ENCODE measurements around the gene SNX14.

The SNX14 gene

DNA sequence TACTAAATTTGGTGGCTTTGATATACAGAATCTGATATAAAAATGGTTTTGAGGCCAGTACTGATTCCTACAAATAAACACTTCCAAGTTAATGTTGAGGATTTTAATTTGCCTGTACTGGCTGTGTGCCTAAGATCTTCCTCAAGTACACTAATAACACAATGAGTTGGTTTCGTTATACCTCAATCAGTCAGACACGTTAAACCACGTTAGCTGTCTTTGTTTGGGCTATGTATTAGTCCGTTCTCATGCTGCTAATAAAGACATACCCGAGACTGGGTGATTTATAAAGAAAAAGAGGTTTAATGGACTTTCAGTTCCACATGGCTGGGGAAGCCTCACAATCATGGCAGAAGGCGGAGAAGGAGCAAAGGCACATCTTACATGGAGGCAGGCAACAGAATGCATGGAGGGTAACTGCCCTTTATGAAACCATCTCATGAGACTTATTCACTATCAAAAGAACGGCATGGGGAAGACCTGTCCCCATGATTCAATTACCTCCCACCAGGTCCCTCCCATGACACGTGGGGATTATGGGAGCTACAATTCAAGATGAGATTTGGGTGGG lies 97.6 kb downstream of the SNX14 start:
- ATAC-seq: peak; percentile 91
- H3K9me3 Mint-ChIP-seq: peaks cover 10% of the 10 kb centered on the region
- peaks cover 37% of the 10 kb centered on the region for H3K4me1 Mint-ChIP-seq
- DNase-seq (ENCODE audit: low spot score in 2 of 2): no peak
- H3K36me3 Mint-ChIP-seq: peaks cover 12% of the 10 kb centered on the region
- peak overlapping the region; percentile 71 for H3K27ac Mint-ChIP-seq
- peak overlapping the region; percentile 12 for H3K4me3 Mint-ChIP-seq

DNA sequence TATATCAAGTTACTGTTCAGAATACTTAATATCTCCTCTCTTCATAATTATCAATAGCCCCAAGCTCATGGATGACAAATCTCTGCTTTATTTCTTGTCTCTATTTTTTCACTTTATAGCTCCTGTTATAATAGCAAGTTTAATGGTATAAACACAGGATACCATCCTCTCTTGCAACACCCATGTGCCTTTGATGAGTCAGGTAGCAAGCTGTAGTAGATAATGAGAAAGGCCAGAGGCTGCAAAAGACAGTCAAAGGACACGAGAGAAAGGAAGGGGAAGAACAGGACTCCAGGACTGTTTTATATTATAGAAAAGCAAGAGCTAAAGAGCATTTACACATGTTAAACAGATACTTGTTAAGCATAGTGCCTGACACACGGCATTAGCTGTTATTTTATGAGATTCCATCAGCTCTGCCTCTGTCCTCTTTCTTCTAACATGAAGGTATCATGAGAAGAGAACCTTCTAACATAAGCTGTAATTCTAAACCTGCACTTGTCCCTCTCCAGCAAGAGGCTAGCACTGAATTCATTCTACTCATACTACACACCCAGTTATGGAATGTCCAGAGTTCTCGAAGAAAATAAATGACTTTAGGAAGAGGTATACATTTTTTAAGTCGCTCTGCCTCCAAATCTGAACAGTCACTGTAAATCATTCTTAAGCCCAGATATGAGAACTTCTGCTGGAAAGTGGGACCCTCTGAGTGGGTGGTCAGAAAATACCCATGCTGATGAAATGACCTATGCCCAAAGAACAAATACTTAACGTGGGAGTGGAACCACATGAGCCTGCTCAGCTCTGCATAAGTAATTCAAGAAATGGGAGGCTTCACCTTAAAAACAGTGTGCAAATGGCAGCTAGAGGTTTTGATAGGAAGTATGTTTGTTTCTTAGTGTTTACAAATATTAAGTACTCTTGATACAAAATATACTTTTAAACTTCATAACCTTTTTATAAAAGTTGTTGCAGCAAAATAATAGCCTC lies 98.8 kb downstream of the SNX14 start:
- Mint-ChIP-seq H3K4me3 (no peak overlapping the region), H3K9me3 (peaks cover 10% of the 10 kb centered on the region), H3K4me1 (peaks cover 37% of the 10 kb centered on the region), H3K36me3 (peaks cover 12% of the 10 kb centered on the region), H3K27ac (peak overlapping the region; percentile 22)
- no peak for DNase-seq (ENCODE audit: low spot score in 2 of 2)
- ATAC-seq: no peak

DNA sequence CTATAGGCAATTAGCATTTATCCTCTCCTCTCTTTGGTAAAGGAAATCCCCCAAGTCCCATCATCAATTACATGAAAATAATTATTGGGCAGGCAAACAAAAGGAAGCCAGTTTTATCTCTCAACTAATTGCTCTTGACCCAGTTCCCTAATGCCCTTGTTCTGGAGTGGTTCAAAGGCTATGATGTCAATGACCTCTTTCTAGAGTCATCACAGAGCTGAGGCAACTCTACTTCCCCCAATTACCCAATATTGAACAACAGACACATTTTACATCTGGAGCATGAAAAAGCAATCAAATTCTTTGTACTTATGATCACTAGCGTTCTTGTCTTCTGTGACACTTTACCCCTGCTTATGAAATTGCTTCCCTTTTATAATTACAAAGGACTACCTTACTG lies 100.3 kb downstream of the SNX14 start:
- Mint-ChIP-seq H3K4me3 (no peak overlapping the region), H3K36me3 (peaks cover 12% of the 10 kb centered on the region), H3K4me1 (peaks cover 25% of the 10 kb centered on the region), H3K9me3 (peaks cover 10% of the 10 kb centered on the region), H3K27ac (no peak overlapping the region)
- DNase-seq (ENCODE audit: low spot score in 2 of 2): no peak
- ATAC-seq: no peak

DNA sequence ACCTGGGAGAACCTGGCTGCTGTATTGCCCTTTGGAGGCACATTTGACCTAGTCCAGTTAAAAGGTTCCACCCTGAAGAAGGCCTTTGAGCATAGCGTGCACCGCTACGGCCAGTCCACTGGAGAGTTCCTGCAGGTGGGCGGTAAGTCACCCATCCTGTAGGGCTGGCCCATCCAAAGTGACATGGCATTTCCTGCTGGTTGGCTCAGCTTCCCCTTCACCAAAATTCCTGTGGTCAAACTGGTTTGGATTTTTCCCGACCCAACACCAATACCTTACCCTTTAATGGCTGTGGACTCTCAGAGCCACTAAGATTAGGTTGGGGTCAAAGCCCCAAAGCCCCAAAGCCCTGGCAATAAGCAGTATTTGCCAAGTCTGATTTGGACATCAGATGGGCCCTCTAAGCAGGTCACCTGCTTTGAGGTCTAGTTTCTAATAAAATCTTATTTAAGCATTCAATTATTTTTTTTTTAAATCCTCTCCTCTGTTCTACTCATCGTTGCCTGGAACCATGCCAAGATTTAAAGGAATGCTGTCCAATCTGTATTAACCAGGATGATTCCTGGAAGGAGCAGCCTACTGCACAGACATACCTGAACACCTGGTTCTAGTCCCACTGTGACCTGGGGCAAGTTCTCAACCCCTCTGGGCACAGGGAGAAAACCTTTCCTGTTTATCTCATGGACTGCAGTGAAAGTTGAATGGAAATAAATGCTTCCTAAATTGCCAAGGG lies 103.0 kb downstream of the SNX14 start:
- H3K9me3 Mint-ChIP-seq: no peaks in the 10 kb centered on the region
- H3K36me3 Mint-ChIP-seq: peaks cover 5% of the 10 kb centered on the region
- DNase-seq (ENCODE audit: low spot score in 2 of 2) (no peak), ATAC-seq (no peak)
- H3K27ac Mint-ChIP-seq: no peak overlapping the region
- no peak overlapping the region for H3K4me3 Mint-ChIP-seq
- H3K4me1 Mint-ChIP-seq: no peaks in the 10 kb centered on the region

DNA sequence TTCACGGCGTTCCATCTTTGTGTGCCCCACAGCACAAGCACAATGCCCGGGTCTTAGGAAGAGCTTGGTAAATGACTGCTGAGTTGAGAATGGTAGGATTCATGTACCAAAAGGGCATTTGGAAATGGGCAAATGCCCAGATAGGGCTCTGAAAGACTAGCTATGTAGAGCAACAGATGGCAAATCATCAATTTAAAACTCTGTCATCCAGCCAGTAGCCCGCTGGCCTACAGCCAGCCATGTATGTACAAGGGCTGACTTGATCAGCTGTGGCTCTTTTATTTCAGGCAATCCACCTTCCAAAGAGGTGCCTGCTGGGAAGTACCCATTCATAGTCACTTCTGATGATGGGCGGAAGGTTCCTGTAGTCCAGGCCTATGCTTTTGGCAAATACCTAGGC lies 108.7 kb downstream of the SNX14 start:
- Mint-ChIP-seq H3K36me3 (peaks cover 5% of the 10 kb centered on the region), H3K9me3 (no peaks in the 10 kb centered on the region), H3K27ac (no peak overlapping the region), H3K4me1 (peaks cover 14% of the 10 kb centered on the region), H3K4me3 (no peak overlapping the region)
- DNase-seq (ENCODE audit: low spot score in 2 of 2) (no peak), ATAC-seq (no peak)

DNA sequence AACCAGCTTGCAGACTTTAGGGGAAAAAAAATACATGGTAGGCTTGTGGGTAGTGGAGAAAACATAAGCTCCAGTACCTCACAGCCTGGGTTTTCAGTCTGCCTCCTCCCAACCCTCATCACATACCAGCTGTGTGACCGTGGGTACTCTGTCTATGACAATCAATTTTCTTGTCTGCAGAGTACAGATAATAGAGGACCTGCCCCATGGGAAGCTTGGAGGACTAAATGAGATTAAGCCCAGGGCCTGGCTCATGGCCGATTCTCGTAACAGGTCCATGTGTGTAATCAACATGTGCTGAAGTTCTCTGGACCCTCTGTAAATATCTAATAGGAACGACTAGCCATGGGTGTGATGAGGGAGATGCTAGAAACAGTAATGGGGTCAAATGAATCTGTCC lies 109.8 kb downstream of the SNX14 start:
- peaks cover 5% of the 10 kb centered on the region for H3K36me3 Mint-ChIP-seq
- H3K4me3 Mint-ChIP-seq: no peak overlapping the region
- H3K27ac Mint-ChIP-seq: no peak overlapping the region
- ATAC-seq (no peak), DNase-seq (ENCODE audit: low spot score in 2 of 2) (no peak)
- H3K4me1 Mint-ChIP-seq: peaks cover 14% of the 10 kb centered on the region
- H3K9me3 Mint-ChIP-seq: no peaks in the 10 kb centered on the region

DNA sequence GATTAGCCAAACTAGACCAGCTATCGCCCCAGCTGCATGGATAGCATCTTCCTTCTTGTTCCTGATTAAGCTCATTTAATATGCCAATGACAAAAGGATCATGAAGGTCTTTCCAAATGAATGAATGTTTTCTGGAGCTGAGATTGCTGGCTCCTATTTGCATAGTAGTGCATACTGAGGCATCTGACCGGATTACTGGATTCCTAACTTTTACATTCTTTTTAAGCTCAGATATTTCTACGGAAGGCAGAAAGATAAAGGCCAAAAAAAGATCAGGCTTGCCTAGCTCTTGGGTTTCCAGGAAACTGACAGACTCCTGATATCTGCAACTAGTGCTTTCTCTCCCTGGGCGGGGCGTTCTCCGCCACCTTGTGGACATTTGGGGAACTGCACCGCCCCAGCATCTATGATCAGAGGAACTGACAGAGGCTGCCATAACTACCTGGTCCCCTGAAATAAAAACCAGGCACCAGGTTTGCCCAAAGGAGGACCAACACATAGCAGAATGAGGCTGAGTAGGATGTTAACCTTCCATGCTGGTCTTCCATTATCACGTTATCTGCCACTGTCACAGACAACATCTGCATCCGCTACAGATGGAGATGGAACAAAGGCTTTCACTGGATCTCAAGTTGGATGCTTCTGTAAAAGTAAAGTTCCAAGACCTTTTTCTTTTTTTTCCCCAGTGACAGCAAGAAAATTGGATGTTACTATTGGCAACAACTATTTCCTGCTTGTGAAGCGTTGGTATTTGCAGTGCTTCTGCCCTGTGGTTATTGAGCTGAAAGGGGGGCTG lies 110.6 kb downstream of the SNX14 start:
- Mint-ChIP-seq H3K4me1 (peaks cover 14% of the 10 kb centered on the region), H3K27ac (no peak overlapping the region), H3K9me3 (no peaks in the 10 kb centered on the region), H3K4me3 (no peak overlapping the region), H3K36me3 (peaks cover 5% of the 10 kb centered on the region)
- ATAC-seq (peak; percentile 87), DNase-seq (ENCODE audit: low spot score in 2 of 2) (peak; percentile 86 to 93)

DNA sequence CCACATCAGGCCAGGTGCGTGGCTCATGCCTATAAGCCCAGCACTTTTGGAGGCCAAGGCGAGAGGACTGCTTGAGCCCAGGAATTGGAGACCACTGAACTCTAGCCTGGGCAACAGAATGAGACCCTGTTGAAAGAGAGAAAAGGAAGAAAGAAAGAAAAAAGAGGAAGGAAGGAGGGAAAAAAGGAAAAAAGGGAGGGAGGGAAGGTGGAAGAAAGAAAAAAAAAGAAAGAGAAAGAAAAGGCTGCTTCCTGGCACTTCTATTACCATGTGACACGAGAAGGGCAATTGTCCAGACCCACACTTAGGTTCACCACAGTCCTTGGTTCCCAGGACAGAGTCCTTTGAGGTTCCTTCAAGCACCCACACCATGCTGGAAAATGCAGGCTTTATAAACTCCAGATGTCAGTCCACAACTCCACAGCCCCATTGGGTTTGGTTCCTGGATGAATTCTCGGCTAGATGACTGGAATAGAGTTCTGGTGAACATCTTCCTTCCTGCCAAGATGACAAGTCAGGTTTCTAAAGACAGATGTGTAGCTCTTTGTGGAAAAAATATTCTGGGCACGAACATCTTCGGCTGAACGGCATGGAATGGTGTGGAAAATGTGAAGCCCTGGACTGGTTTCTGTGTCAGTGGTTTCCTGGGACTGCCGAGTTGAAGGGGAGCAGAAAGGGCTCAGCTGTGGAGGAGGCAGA lies 111.3 kb downstream of the SNX14 start:
- Mint-ChIP-seq H3K27ac (no peak overlapping the region), H3K4me3 (no peak overlapping the region), H3K36me3 (peaks cover 5% of the 10 kb centered on the region), H3K9me3 (no peaks in the 10 kb centered on the region), H3K4me1 (peaks cover 14% of the 10 kb centered on the region)
- DNase-seq (ENCODE audit: low spot score in 2 of 2) (no peak), ATAC-seq (no peak)

DNA sequence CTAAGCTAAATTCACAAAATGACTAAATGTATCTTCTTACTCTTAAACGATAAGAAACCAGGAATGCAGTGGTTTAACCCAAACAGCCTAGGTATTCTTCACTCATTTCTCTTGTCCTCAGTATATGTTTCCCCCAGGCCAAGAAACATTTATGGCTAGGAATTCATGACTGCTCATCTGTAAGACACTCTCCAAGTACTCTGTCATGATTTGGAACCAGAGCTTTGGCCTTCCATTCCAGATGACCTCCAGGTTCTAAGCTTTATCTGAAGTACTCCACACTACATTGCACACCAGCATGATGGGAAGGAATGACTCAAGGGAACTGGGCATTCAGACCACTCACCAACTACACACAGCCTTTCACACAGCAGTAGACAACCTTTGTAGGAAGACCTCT lies 114.5 kb downstream of the SNX14 start:
- Mint-ChIP-seq H3K27ac (no peak overlapping the region), H3K4me1 (peaks cover 14% of the 10 kb centered on the region), H3K36me3 (peaks cover 5% of the 10 kb centered on the region), H3K9me3 (no peaks in the 10 kb centered on the region), H3K4me3 (no peak overlapping the region)
- DNase-seq (ENCODE audit: low spot score in 2 of 2) (no peak), ATAC-seq (no peak)

DNA sequence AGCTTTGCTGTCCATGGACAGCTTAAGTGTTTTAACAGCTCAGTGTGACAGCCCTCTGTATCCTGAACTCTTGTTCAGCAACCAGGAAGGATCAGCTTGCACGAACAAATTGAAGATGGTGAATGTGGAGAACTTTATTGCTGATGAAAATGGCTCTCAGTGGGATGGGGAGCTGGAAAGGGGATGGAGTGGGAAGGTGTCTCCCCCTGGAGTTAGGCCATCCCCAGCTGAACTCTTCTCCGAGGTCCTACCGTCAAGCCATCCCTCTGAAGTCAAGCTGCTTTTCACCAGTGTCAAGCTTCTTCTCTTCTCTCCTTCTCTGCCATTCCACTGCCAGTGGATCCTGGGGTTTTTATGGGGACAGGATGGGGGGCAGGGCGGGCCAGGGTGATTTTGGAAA lies 117.1 kb downstream of the SNX14 start:
- no peaks in the 10 kb centered on the region for H3K4me1 Mint-ChIP-seq
- H3K36me3 Mint-ChIP-seq: peaks cover 5% of the 10 kb centered on the region
- no peaks in the 10 kb centered on the region for H3K9me3 Mint-ChIP-seq
- no peak overlapping the region for H3K4me3 Mint-ChIP-seq
- no peak overlapping the region for H3K27ac Mint-ChIP-seq
- no peak for DNase-seq (ENCODE audit: low spot score in 2 of 2)
- no peak for ATAC-seq

DNA sequence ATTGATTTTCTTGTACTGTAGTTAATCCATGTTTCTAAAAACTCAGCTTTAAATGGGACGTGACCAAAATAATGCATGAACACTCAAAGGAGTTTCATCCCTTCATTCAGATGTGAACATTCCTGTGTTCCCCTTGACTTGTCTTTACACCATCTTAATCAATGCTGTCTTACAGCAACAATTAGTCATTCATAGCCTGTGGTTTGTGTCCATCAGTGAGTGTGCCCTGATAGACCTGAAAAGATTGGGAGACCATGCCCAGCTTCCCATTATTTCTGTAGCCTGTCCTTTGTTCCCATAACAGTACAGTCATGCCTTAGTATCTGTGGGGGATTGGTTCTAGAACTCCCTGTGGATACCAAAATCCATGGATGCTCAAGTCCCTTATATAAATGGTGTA lies 119.9 kb downstream of the SNX14 start:
- peaks cover 5% of the 10 kb centered on the region for H3K36me3 Mint-ChIP-seq
- no peak overlapping the region for H3K4me3 Mint-ChIP-seq
- H3K27ac Mint-ChIP-seq: no peak overlapping the region
- H3K9me3 Mint-ChIP-seq: no peaks in the 10 kb centered on the region
- H3K4me1 Mint-ChIP-seq: no peaks in the 10 kb centered on the region
- no peak for DNase-seq (ENCODE audit: low spot score in 2 of 2)
- no peak for ATAC-seq

DNA sequence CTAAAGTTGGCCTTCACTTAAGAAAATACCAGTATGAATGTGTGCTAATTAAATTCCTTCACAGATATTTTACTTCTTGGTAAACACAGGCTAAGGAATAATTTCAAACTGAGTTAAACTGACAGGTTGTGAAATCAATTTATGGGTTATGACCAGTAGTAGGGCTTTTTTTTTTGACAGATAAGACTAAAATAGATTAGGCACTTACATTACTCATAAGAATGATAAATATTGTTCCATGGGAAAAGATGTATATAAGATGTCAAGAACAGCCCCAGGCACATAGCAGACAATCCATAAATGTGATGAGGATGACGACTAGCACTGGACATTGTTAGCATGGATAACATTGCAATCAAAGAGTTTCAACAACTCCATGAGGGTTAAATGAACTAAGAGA lies 120.9 kb downstream of the SNX14 start:
- H3K27ac Mint-ChIP-seq: no peak overlapping the region
- peaks cover 5% of the 10 kb centered on the region for H3K36me3 Mint-ChIP-seq
- ATAC-seq (no peak), DNase-seq (ENCODE audit: low spot score in 2 of 2) (no peak)
- no peaks in the 10 kb centered on the region for H3K9me3 Mint-ChIP-seq
- no peaks in the 10 kb centered on the region for H3K4me1 Mint-ChIP-seq
- no peak overlapping the region for H3K4me3 Mint-ChIP-seq

DNA sequence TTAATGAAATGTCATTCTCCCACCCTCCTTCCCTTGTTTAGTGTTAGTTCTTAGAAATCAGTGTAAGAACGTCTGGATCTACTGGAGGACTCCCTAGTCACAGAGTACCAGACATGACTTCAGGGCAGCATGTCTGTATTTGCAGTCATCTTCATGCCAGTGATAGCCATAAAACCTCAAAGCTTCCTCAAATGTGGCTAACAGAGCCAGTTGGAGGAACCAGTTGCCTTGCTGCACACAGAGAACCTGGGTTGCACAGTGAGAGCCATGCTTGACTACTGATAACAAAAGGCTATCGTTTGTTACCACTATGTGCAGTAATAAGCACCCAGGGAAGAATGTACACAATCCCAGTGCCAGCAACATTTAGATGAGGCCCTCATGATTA lies 123.6 kb downstream of the SNX14 start:
- peaks cover 15% of the 10 kb centered on the region for H3K4me1 Mint-ChIP-seq
- H3K9me3 Mint-ChIP-seq: no peaks in the 10 kb centered on the region
- no peak overlapping the region for H3K4me3 Mint-ChIP-seq
- ATAC-seq (no peak), DNase-seq (ENCODE audit: low spot score in 2 of 2) (no peak)
- H3K36me3 Mint-ChIP-seq: peaks cover 5% of the 10 kb centered on the region
- no peak overlapping the region for H3K27ac Mint-ChIP-seq

DNA sequence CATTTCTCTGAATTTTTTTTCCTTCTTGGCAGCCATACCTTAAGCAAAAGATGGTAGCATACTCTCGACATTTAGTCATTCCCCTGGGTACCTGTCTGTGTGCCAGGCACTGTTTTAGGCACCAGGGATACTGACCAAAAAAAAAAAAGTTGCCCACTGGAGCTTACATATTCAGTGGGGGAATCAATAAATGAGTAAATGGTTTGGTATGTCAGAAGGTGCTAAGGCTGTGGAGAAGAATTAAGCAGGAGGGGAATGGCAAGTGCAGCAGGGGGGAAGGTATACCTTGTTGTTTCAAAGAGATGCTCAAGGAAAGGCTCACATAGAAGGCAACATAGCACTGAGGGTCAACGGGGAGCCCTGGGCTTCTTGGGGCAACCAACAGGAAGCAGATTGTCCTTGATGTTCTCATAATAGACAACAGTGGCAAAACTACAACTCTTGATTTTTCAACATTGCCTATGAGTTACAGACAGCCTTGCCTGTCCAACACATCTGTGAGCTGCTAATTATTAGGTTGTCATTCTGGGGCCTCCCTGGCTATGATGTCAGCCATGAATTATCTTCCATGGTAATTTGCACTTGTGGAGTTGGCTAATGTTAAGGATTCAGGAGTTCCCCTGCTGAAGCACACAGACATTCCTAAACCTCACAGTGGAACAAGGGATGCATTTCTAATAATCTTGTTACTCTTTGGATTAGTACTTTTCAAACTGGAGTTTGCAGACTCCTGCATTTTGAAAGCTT lies 124.2 kb downstream of the SNX14 start:
- H3K9me3 Mint-ChIP-seq: no peaks in the 10 kb centered on the region
- H3K4me1 Mint-ChIP-seq: peaks cover 21% of the 10 kb centered on the region
- H3K36me3 Mint-ChIP-seq: peaks cover 5% of the 10 kb centered on the region
- H3K27ac Mint-ChIP-seq: no peak overlapping the region
- DNase-seq (ENCODE audit: low spot score in 2 of 2) (no peak), ATAC-seq (no peak)
- H3K4me3 Mint-ChIP-seq: no peak overlapping the region

All from stimulated activated effector memory CD8-positive, alpha-beta T cell treated with anti-CD3 and anti-CD28 coated beads, Interleukin-12 subunit alpha, Interleukin-12 subunit beta, amount 100 ng/mL, for 72 hours (primary cell).